ENCODE results near the gene ASMTL.

The ASMTL gene

DNA sequence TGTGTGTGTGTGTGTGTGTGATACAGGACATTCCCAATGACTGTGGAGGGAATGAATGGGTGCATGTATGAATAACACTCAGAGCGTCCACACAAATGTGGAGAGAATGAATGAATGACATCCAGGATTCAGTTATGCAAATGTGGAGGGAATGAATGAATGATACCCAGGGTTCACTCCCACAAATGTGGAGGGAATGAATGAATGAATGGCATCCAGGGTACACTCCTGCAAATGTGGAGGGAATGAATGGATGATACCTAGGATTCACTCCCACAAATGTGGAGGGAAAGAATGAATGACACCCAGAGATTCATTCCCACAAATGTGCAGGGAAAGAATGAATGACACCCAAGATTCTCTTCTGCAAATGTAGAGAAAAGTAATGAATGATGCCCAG lies 36.0 kb upstream of the ASMTL start:
- H3K36me3 ChIP-seq (replicated peaks) = no peaks in the 10 kb centered on the region
- H3K4me3 ChIP-seq (ENCODE audit: low read depth, low read length) = no peak overlapping the region
- no peaks in the 10 kb centered on the region for H3K27me3 ChIP-seq (replicated peaks)
- in situ Hi-C loops (cut with HindIII; ENCODE audit: low pct_ligation_motif_present, low sequenced_read_pairs) = no loop called here
- no peak for DNase-seq
- TF ChIP-seq CTCF (IDR thresholded peaks at IDR 0.05; ENCODE audit: low read depth, low read length, missing control alignments) = no peak
- no peak overlapping the region for H3K27ac ChIP-seq

DNA sequence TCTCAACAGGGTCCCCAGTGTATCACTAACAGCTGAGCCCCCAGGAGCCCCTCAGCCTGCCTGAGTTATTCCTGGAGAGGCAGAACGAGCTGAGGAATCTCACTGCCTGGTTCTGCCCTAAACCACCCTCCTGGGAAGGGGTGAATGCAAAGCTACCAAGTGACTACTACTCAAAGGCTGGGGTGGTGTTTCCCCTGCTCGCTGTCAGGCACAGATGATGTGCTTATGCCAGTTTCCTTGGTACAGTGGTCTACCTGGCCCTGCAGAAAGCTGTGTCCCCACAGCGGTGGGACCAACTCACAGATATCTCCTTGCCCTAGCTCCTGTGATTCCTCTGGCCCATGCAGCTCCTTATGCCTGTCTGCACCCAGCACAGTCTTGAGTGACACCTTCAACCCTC lies 35.4 kb upstream of the ASMTL start:
- H3K36me3 ChIP-seq (replicated peaks) = no peaks in the 10 kb centered on the region

GRCh38 chrX:1487401-1487800 lies 34.7 kb upstream of the ASMTL start:
- in situ Hi-C loops (cut with HindIII; ENCODE audit: low pct_ligation_motif_present, low sequenced_read_pairs) = no loop called here

More for the DNA sequence above, 35.4 kb upstream of the ASMTL start:
- in situ Hi-C loops (cut with HindIII; ENCODE audit: low pct_ligation_motif_present, low sequenced_read_pairs) = no loop called here
- H3K27me3 ChIP-seq (replicated peaks) = no peaks in the 10 kb centered on the region
- no peak for DNase-seq
- no peak for TF ChIP-seq CTCF (IDR thresholded peaks at IDR 0.05; ENCODE audit: low read depth, low read length, missing control alignments)
- H3K27ac ChIP-seq = no peak overlapping the region
- H3K4me3 ChIP-seq (ENCODE audit: low read depth, low read length) = no peak overlapping the region

DNA sequence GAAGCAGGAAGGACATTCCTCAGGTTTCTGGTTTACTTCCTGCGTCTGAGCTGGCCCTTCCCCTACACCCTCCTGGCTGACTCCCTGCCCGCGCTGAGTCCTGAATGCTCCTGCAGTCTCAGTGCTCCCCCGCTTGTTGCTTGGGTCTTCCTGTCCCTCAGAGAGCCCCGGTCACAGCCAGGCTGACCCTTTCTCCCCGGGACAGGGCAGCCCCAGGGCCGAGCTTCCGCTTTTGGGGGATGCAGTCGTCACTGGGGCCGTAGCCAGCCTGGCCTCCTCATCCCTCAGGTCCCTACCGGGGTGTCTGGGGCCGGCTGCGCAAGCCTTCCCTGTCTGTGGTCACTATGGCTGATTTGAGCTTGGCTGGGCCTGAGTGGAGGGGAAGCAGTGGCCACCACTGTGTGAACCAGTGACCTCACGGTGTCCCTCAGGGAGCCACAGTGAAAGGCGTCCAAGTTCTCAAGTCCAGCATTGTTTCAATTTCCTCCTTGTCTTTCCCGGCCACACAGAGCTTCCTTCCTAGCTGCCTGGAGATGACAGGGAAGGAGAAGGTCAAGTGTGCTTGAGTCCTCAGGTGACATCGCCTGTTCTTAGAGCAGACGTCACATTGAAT lies 34.1 kb upstream of the ASMTL start:
- DNase-seq = no peak
- Histone ChIP-seq H3K4me3 (ENCODE audit: low read depth, low read length) (no peak overlapping the region), H3K36me3 (replicated peaks) (no peaks in the 10 kb centered on the region), H3K27me3 (replicated peaks) (no peaks in the 10 kb centered on the region), H3K27ac (no peak overlapping the region)
- in situ Hi-C loops (cut with HindIII; ENCODE audit: low pct_ligation_motif_present, low sequenced_read_pairs) = no loop called here
- TF ChIP-seq CTCF (IDR thresholded peaks at IDR 0.05; ENCODE audit: low read depth, low read length, missing control alignments) = no peak

More at GRCh38 chrX:1487401-1487800, 34.7 kb upstream of the ASMTL start:
- no peak for TF ChIP-seq CTCF (IDR thresholded peaks at IDR 0.05; ENCODE audit: low read depth, low read length, missing control alignments)
- no peak for DNase-seq
- no peak overlapping the region for H3K4me3 ChIP-seq (ENCODE audit: low read depth, low read length)
- no peaks in the 10 kb centered on the region for H3K27me3 ChIP-seq (replicated peaks)
- no peaks in the 10 kb centered on the region for H3K36me3 ChIP-seq (replicated peaks)
- no peak overlapping the region for H3K27ac ChIP-seq

DNA sequence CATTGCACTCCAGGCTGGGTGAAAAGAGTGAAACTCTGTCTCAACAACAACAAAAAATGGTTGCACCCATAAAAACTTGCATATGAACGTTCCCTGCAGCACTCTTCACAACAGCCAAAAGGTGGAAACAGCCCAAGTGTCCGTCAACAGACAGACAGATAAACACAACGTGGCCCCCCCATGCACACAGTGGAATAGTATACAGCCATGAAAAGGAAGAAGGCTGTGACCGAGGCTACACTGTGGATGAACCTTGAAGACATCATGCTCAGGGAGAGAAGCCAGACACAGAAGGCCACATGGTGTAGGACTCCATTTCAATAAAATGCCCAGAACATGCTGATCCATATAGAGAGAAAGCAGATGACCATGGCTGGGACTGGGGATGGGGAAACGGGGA lies 33.5 kb upstream of the ASMTL start:
- in situ Hi-C loops (cut with HindIII; ENCODE audit: low pct_ligation_motif_present, low sequenced_read_pairs) = no loop called here
- H3K27me3 ChIP-seq (replicated peaks) = no peaks in the 10 kb centered on the region
- TF ChIP-seq CTCF (IDR thresholded peaks at IDR 0.05; ENCODE audit: low read depth, low read length, missing control alignments) = no peak
- no peak overlapping the region for H3K4me3 ChIP-seq (ENCODE audit: low read depth, low read length)
- no peak for DNase-seq
- H3K36me3 ChIP-seq (replicated peaks) = no peaks in the 10 kb centered on the region
- H3K27ac ChIP-seq = no peak overlapping the region

DNA sequence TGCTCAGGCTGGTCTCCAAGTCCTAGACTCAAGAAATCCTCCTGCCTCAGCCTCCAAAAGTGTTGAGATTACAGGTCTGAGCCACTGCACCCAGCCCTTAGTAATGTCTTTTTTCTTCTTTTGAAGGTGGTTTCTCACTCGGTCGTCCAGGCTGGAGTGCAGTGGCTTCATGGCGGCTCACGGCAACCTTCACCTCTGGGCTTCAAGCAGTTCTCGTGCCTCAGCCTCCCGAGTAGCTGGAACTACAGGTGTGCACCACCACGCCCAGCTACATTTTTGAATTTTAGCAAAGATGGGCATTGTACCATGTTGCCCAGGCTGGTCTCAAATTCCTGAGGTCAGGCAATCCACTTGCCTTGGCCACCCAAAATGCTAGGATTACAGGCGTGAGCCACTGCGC lies 32.3 kb upstream of the ASMTL start:
- DNase-seq = no peak
- H3K4me3 ChIP-seq (ENCODE audit: low read depth, low read length) = no peak overlapping the region

More for the DNA sequence above, 32.3 kb upstream of the ASMTL start:
- in situ Hi-C loops (cut with HindIII; ENCODE audit: low pct_ligation_motif_present, low sequenced_read_pairs) = no loop called here
- TF ChIP-seq CTCF (IDR thresholded peaks at IDR 0.05; ENCODE audit: low read depth, low read length, missing control alignments) = no peak
- Histone ChIP-seq H3K27me3 (replicated peaks) (no peaks in the 10 kb centered on the region), H3K36me3 (replicated peaks) (no peaks in the 10 kb centered on the region), H3K27ac (no peak overlapping the region)

All from brain microvascular endothelial cell (primary cell).